GM12874 (cell line): ENCODE results near the gene IFNGR2.

Experiments used
- TF ChIP-seq, protein P1 (sequence below): IDR thresholded peaks from 2 replicates; pipeline ENCODE4 v1.5.1; 2011; ENCODE audit warnings: low read depth, mild to moderate bottlenecking, control low read depth, low read length, moderate library complexity; ENCODE audit not compliant: insufficient read depth

The IFNGR2 gene

DNA sequence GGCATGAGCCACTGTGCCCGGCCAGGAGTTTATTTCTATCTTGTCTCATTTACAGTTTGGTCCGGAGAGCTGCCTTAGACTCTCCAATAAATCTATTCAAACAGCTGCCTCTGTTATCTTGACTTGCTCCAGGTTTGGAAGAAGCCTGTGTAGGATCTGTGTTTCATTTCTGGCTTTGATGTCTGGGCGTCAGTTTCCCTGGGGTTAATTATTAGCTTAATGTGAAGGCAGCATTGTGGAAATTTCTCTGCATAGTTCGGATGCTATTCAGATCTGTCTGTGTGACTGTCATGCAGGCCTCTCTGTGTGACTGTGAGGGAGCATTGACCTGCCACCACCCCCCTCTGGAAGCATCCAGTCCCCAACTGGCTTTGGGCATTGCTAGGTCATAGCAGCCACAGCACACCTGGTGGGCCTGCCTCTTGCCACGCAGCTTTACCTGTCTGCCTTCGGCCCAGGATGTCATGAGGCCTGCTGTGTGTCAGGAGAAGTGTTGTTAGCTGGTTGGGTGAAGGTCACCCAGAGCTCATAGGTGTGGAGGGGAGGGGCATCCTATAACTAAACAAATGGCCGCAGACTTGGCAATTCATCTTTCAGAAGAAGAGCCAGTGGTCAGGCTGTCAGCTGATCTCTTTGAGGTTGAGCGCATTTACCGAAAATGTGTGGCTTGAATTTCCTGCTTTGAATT is 9.8 kb downstream of the IFNGR2 start:
- TF ChIP-seq, protein P1, sequence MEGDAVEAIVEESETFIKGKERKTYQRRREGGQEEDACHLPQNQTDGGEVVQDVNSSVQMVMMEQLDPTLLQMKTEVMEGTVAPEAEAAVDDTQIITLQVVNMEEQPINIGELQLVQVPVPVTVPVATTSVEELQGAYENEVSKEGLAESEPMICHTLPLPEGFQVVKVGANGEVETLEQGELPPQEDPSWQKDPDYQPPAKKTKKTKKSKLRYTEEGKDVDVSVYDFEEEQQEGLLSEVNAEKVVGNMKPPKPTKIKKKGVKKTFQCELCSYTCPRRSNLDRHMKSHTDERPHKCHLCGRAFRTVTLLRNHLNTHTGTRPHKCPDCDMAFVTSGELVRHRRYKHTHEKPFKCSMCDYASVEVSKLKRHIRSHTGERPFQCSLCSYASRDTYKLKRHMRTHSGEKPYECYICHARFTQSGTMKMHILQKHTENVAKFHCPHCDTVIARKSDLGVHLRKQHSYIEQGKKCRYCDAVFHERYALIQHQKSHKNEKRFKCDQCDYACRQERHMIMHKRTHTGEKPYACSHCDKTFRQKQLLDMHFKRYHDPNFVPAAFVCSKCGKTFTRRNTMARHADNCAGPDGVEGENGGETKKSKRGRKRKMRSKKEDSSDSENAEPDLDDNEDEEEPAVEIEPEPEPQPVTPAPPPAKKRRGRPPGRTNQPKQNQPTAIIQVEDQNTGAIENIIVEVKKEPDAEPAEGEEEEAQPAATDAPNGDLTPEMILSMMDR = no peak

DNA sequence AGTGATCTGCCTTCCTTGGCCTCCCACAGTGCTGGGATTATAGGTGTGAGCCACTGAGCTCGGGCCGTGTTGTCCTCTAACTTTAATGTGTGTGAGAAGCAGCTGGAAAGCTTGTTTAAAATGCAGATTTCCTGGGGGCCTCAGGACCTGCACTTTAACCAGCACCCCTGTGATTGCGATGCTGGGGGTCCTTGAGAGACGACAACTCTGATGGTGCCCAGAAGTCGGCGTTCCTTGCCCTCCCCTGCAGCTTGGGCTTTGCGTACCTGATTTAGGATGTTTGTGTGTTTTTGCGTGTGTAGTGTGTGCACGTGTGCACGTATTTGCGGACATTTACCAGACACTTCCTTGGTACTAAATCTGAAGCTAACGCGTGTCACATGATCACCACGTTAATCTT is 10.9 kb downstream of the IFNGR2 start:
- TF ChIP-seq, protein P1 = no peak

DNA sequence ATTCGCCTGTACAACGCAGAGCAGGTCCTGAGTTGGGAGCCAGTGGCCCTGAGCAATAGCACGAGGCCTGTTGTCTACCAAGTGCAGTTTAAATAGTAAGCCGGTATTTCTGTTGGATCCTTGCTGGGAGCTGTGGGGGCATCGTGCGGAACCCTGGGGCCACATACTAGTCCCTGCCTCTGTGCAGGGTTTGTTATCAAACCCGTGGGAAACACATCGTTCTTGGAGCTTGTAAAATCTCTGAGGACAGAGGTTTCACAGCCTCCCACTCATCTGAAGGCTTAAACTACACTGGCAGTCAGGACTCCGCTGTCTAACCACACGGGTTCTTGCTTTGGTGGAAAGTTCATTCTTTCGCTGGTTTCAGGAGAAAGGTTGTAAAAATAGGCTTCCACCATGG is 11.7 kb downstream of the IFNGR2 start:
- TF ChIP-seq, protein P1 = no peak

DNA sequence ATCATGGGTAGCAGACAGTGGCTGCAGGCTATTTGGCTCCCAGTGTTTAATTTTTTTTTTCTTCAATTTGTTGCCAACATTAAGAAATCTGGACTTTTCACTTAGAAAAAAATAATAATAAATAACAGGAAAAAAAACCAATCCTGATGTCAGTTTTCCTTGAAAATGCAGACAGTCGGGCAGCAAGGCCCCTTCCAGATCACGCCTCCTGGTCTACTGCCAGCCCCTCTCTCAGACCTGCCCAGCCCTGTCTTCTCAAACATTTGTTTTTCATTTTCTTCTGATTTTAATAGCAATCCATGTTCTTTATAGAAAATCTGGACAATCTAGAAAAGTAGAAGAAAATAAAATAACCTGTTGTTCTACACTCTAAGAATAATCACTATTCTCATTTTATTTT is 15.5 kb downstream of the IFNGR2 start:
- TF ChIP-seq, protein P1 = no peak

DNA sequence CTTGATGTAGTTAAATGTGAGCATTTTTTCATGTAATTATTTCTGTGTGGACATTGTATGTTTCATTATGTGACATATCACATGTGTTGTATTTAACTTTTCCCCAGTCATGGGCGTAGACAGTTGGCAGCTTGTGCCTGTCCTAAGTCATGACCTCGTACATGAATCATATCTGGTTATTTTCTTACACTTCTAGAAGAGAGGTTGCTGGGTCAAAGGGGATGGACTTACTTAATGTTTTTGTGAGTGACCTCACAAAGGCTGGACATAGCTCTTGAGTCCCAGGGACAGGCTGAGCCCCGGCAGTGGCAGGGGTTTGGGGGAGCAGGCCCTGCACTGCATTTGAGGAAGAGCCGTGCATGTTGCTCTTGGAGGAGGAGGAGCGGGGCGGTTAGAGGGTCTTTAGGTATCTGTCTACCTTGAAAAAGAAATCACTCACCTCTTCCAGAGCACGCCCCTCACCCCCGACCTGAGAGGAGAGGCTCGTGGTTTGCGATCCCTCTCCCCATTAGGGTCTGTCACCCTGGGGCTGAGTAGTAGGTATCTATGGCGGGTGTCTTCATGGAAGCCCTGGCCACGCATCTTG is 16.4 kb downstream of the IFNGR2 start:
- TF ChIP-seq, protein P1 = no peak

DNA sequence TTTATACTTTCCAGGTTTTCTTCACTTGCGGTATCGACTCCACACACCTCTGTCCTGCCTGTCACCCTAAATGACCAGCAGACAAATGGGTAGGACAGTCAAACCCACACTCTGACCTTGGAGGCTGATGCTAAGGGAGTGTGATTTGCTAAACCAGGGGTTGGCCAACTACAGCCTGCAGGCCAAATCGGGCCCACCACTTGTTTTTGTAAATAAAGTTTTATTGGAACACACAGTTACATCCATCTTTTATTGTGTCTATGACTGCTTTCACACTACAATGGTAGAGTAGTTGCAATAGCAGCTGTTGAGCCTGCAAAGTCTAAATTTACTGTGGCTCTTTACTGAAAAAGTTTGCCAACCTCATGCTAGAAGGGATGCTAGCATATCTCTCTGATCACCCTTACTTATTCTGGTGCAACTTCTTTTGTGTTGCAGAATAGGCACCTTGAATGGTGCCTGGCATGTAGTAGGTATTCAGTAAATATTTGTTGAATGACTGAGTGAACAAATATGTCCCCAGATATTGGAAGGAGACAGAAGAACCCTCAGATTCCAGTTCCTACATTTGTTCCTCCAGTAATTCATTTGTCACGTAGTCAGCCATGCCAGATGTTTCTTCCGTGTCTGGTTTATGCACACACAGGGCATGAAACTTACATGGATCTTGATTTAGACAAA is 18.6 kb downstream of the IFNGR2 start:
- TF ChIP-seq, protein P1 = no peak

DNA sequence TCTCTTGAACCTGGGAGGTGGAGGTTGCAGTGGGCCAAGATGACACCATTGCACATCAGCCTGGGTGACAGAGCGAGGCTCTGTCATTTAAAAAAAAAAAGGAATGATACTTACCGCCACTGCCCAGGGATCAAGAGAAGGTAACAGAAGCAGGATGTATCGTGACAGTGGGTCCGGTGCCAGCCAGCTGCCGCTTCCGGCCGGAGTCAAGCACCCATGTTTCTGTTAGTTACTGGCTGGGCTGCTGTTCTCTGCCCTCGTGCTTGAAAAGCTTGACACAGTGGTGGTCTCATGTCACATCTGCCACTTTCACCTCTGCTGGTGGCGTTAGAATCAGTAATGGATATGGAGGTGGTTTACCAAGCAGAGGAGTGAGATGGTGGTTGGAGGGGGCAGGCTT is 21.0 kb downstream of the IFNGR2 start:
- TF ChIP-seq, protein P1 = no peak
